IPS DF 6.9 (cell line): ENCODE data around the gene TMEM235.

ENCODE experiments used
- DNase-seq: peaks from one replicate; pipeline ENCODE4 v3.0.0-alpha.2; 2013; ENCODE audit warnings: low read depth, low spot score
- H3K27ac ChIP-seq: one replicate; pipeline ENCODE4 v1.5.1; 2013; ENCODE audit warnings: low read length, control low read depth
- H3K27me3 ChIP-seq: 2 replicates; pipeline ENCODE4 v1.6.1; 2013; ENCODE audit warnings: mild to moderate bottlenecking, low read length; ENCODE audit not compliant: control insufficient read depth, insufficient read depth
- H3K36me3 ChIP-seq: 2 replicates; pipeline ENCODE4 v1.6.1; 2013; ENCODE audit warnings: low read length; ENCODE audit not compliant: control insufficient read depth, insufficient read depth
- H3K4me1 ChIP-seq: 2 replicates; pipeline ENCODE4 v1.6.1; 2013; ENCODE audit warnings: low read length; ENCODE audit not compliant: control insufficient read depth, insufficient read depth
- H3K4me3 ChIP-seq: 2 replicates; pipeline ENCODE4 v1.5.1; 2013; ENCODE audit warnings: mild to moderate bottlenecking, low read length
- H3K9me3 ChIP-seq: 2 replicates; pipeline ENCODE4 v1.6.1; 2013; ENCODE audit warnings: low read length, inconsistent platforms; ENCODE audit not compliant: control insufficient read depth, insufficient read depth
- WGBS: extraction: QIAGEN DNeasy Blood & Tissue Kit; methylation state at CpG from one replicate; pipeline ENCODE4 v1.1.7; 2013; ENCODE audit warnings: mixed read lengths, missing lambda C conversion rate; ENCODE audit not compliant: insufficient read length, insufficient coverage; 5-methylcytosine and 5-hydroxymethylcytosine counted together

The TMEM235 gene

DNA sequence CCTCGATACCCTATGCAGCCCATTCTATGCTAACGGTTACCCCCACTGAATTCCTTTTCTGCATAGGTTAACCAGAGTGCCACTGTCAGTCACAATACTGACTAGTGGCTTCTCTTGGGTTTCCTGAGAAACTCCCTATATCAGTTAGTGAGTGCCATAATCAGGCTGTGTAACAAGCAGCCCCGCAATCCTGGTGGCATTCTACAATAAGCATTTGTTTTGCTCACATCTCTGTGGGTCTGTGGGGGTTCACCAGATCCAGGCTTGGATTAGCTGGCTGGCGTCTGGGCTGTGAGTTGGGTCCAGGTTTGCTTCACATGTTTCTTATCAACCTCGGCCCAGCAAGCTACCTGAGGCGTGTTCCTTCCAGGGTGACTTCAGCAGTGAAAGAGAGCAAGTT, 42.4 kb downstream of the TMEM235 start:
- no peaks in the 10 kb centered on the region for H3K36me3 ChIP-seq
- no peak overlapping the region for H3K27ac ChIP-seq
- WGBS = no CpG with 5 or more reads among the region's 6 CpGs
- no peak overlapping the region for H3K4me3 ChIP-seq
- peaks cover 20% of the 10 kb centered on the region for H3K4me1 ChIP-seq
- H3K9me3 ChIP-seq = no peaks in the 10 kb centered on the region
- no peak for DNase-seq
- H3K27me3 ChIP-seq = no peaks in the 10 kb centered on the region

DNA sequence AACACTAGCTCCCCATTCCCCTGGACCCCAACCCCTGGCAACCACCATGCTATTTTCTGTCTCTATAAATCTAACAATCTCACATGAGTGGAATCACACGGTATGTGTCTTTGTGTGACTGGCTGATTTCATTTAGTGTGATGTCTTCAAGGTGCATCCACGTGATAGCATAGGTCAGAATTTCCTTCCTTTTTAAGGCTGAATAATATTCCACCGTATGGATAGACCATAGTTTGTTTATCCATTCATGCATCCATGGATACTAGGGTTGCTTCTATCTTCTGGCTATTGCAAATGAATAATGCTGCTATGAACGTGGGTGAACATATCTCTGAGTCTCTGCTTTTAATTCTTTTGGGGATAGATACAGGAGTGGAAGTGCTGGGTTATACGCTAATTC, 43.9 kb downstream of the TMEM235 start:
- H3K27me3 ChIP-seq = no peaks in the 10 kb centered on the region
- H3K9me3 ChIP-seq = no peaks in the 10 kb centered on the region
- no CpG with 5 or more reads among the region's 5 CpGs for WGBS
- no peak overlapping the region for H3K27ac ChIP-seq
- H3K4me1 ChIP-seq = peaks cover 9% of the 10 kb centered on the region
- no peaks in the 10 kb centered on the region for H3K36me3 ChIP-seq
- DNase-seq = no peak
- H3K4me3 ChIP-seq = no peak overlapping the region

GRCh38 chr17:78276098-78276887, 44.9 kb downstream of the TMEM235 start:
- no peak overlapping the region for H3K4me3 ChIP-seq
- no CpG with 5 or more reads among the region's 15 CpGs for whole genome bisulfite sequencing
- no peaks in the 10 kb centered on the region for H3K9me3 ChIP-seq
- no peaks in the 10 kb centered on the region for H3K27me3 ChIP-seq
- peaks cover 6% of the 10 kb centered on the region for H3K4me1 ChIP-seq
- DNase-seq = no peak
- no peak overlapping the region for H3K27ac ChIP-seq
- no peaks in the 10 kb centered on the region for H3K36me3 ChIP-seq

- no peaks in the 10 kb centered on the region for H3K27me3 ChIP-seq
- H3K4me1 ChIP-seq = peaks cover 6% of the 10 kb centered on the region
- no peaks in the 10 kb centered on the region for H3K36me3 ChIP-seq
- DNase-seq = no peak
- no peak overlapping the region for H3K27ac ChIP-seq
- no CpG with 5 or more reads among the region's 11 CpGs for WGBS
- H3K4me3 ChIP-seq = no peak overlapping the region
- H3K9me3 ChIP-seq = no peaks in the 10 kb centered on the region
These were observed 46.8 kb downstream of the TMEM235 start for GRCh38 chr17:78278139-78278741.

GRCh38 chr17:78279360-78279990, 48.0 kb downstream of the TMEM235 start:
- no peaks in the 10 kb centered on the region for H3K27me3 ChIP-seq
- no peak overlapping the region for H3K4me3 ChIP-seq
- no peaks in the 10 kb centered on the region for H3K36me3 ChIP-seq
- H3K27ac ChIP-seq = no peak overlapping the region
- no CpG with 5 or more reads among the region's 5 CpGs for WGBS
- H3K4me1 ChIP-seq = peaks cover 6% of the 10 kb centered on the region
- no peaks in the 10 kb centered on the region for H3K9me3 ChIP-seq
- DNase-seq = no peak

- Histone ChIP-seq H3K27ac (no peak overlapping the region), H3K4me3 (no peak overlapping the region), H3K4me1 (peaks cover 6% of the 10 kb centered on the region), H3K9me3 (no peaks in the 10 kb centered on the region), H3K27me3 (no peaks in the 10 kb centered on the region), H3K36me3 (no peaks in the 10 kb centered on the region)
- no peak for DNase-seq
- no CpG with 5 or more reads among the region's 17 CpGs for WGBS
These were observed 49.9 kb downstream of the TMEM235 start for GRCh38 chr17:78281249-78281845.

GRCh38 chr17:78284146-78284545, 52.7 kb downstream of the TMEM235 start:
- DNase-seq = no peak
- no CpG with 5 or more reads among the region's 10 CpGs for WGBS

DNA sequence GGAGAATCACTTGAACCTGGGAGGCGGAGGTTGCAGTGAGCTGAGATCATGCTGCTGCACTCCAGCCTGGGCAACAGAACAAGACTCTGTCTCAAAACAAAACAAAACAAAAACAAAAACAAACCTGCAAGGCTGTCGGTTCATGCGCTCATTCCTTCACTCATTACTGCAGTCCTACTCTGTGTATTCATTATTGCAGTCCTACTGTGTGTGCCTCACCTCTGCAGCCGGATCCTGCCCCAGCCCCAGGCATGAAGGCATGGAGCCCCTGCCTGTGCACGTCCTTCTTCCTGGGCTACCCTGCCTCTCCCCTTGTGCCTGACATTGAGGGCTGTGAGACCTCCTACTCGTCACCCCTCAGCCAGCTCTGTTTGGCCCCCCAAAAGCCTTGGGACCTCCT, 57.6 kb downstream of the TMEM235 start:
- Histone ChIP-seq H3K27ac (no peak overlapping the region), H3K36me3 (no peaks in the 10 kb centered on the region), H3K9me3 (no peaks in the 10 kb centered on the region), H3K4me3 (no peak overlapping the region), H3K27me3 (no peaks in the 10 kb centered on the region), H3K4me1 (no peaks in the 10 kb centered on the region)
- WGBS = no CpG with 5 or more reads among the region's 6 CpGs
- no peak for DNase-seq

More at GRCh38 chr17:78284146-78284545, 52.7 kb downstream of the TMEM235 start:
- H3K4me1 ChIP-seq = peaks cover 2% of the 10 kb centered on the region; the same call in 1 of the 2 replicates
- no peaks in the 10 kb centered on the region for H3K36me3 ChIP-seq
- no peak overlapping the region for H3K27ac ChIP-seq
- no peaks in the 10 kb centered on the region for H3K9me3 ChIP-seq
- no peaks in the 10 kb centered on the region for H3K27me3 ChIP-seq
- H3K4me3 ChIP-seq = no peak overlapping the region

- Histone ChIP-seq H3K9me3 (no peaks in the 10 kb centered on the region), H3K4me3 (no peak overlapping the region), H3K36me3 (no peaks in the 10 kb centered on the region), H3K27me3 (no peaks in the 10 kb centered on the region), H3K27ac (no peak overlapping the region), H3K4me1 (no peaks in the 10 kb centered on the region)
- peak; percentile 92 for DNase-seq
- 100% methylated on average over 3 of the region's 15 CpGs for WGBS
These were observed 58.5 kb downstream of the TMEM235 start for GRCh38 chr17:78289802-78290363.
